ENCODE results near the gene TMEM101.
A peak's percentile ranks its signal among the peaks of the same experiment; 100 is the strongest.

Gene TMEM101

GRCh38 chr17:44010966-44011647 is 3.7 kb downstream of the TMEM101 start:
- no peak overlapping the region for H3K9ac ChIP-seq (ENCODE audit: insufficient read length, low read depth)
- peaks cover 2% of the 10 kb centered on the region for H3K4me1 ChIP-seq (ENCODE audit: insufficient read depth, insufficient read length)
- no peaks in the 10 kb centered on the region for H3K9me3 ChIP-seq (ENCODE audit: insufficient read depth, low read length)
- no peak for DNase-seq (ENCODE audit: low read depth, low spot score)
- H3K36me3 ChIP-seq (ENCODE audit: insufficient read depth, insufficient read length, low read length) = peaks cover 36% of the 10 kb centered on the region
- no peak overlapping the region for H3K4me3 ChIP-seq (ENCODE audit: insufficient read length, low read depth)
- TF ChIP-seq YY1 (IDR thresholded peaks at IDR 0.05; ENCODE audit: insufficient read depth, insufficient read length) (no peak), SUZ12 (IDR thresholded peaks at IDR 0.05; ENCODE audit: extremely low read depth, insufficient read depth, insufficient read length) (no peak), ZNF274 (IDR thresholded peaks at IDR 0.05; ENCODE audit: low read depth, low read length) (no peak)
- peaks cover 3% of the 10 kb centered on the region for H3K27me3 ChIP-seq (ENCODE audit: insufficient read depth, insufficient read length)

DNA sequence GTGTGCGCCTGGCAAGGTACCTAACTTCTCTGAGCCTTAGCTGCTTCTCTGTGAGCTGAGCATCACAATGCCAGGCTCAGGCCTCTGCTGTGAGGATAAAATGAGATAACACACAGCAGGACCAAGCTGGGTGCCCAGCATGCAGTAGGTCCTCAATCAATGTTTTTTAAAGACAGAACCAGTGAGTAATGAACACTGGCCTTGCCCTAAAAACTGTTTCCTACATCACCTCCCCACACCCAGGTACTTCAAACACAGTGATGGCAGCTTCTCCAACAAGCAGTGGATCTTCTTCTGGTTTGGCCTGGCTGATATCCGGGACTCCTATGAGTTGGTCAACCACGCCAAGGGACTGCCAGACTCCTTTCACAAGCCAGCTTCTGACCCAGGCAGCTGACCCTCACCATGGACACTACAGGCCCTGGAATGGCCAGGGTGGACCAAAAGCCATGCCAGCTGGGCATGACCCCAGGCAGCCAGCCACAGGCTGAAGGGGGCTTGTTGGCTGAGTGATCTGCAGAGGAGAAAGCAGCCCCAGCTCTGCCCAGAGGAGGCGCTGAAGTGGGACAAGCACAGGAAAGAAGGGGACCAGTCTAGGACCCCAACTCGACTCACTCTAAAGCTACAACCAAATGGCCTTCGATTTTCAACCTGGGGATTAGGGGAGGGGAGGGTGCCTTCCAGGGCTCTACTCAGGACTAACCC is 6.4 kb downstream of the TMEM101 start:
- no peaks in the 10 kb centered on the region for H3K9me3 ChIP-seq (ENCODE audit: insufficient read depth, low read length)
- peak overlapping the region; percentile 79 for H3K9ac ChIP-seq (ENCODE audit: insufficient read length, low read depth)
- TF ChIP-seq ZNF274 (IDR thresholded peaks at IDR 0.05; ENCODE audit: low read depth, low read length) (no peak), YY1 (IDR thresholded peaks at IDR 0.05; ENCODE audit: insufficient read depth, insufficient read length) (no peak), SUZ12 (IDR thresholded peaks at IDR 0.05; ENCODE audit: extremely low read depth, insufficient read depth, insufficient read length) (no peak)
- peaks cover 31% of the 10 kb centered on the region for H3K27me3 ChIP-seq (ENCODE audit: insufficient read depth, insufficient read length)
- peaks cover 36% of the 10 kb centered on the region for H3K36me3 ChIP-seq (ENCODE audit: insufficient read depth, insufficient read length, low read length)
- peak overlapping the region; percentile 50 for H3K4me3 ChIP-seq (ENCODE audit: insufficient read length, low read depth)
- DNase-seq (ENCODE audit: low read depth, low spot score) = no peak
- peaks cover 8% of the 10 kb centered on the region for H3K4me1 ChIP-seq (ENCODE audit: insufficient read depth, insufficient read length)

- no peak for TF ChIP-seq YY1 (IDR thresholded peaks at IDR 0.05; ENCODE audit: insufficient read depth, insufficient read length)
- TF ChIP-seq SUZ12 (IDR thresholded peaks at IDR 0.05; ENCODE audit: extremely low read depth, insufficient read depth, insufficient read length) = no peak
- TF ChIP-seq ZNF274 (IDR thresholded peaks at IDR 0.05; ENCODE audit: low read depth, low read length) = no peak
- peaks cover 29% of the 10 kb centered on the region for H3K36me3 ChIP-seq (ENCODE audit: insufficient read depth, insufficient read length, low read length)
- H3K9ac ChIP-seq (ENCODE audit: insufficient read length, low read depth) = peak overlapping the region; percentile 79
- no peaks in the 10 kb centered on the region for H3K9me3 ChIP-seq (ENCODE audit: insufficient read depth, low read length)
- no peak for DNase-seq (ENCODE audit: low read depth, low spot score)
- peaks cover 35% of the 10 kb centered on the region for H3K27me3 ChIP-seq (ENCODE audit: insufficient read depth, insufficient read length)
- peak overlapping the region; percentile 50 for H3K4me3 ChIP-seq (ENCODE audit: insufficient read length, low read depth)
- peaks cover 8% of the 10 kb centered on the region for H3K4me1 ChIP-seq (ENCODE audit: insufficient read depth, insufficient read length)
These were observed 7.2 kb downstream of the TMEM101 start for GRCh38 chr17:44007346-44008204.

DNA sequence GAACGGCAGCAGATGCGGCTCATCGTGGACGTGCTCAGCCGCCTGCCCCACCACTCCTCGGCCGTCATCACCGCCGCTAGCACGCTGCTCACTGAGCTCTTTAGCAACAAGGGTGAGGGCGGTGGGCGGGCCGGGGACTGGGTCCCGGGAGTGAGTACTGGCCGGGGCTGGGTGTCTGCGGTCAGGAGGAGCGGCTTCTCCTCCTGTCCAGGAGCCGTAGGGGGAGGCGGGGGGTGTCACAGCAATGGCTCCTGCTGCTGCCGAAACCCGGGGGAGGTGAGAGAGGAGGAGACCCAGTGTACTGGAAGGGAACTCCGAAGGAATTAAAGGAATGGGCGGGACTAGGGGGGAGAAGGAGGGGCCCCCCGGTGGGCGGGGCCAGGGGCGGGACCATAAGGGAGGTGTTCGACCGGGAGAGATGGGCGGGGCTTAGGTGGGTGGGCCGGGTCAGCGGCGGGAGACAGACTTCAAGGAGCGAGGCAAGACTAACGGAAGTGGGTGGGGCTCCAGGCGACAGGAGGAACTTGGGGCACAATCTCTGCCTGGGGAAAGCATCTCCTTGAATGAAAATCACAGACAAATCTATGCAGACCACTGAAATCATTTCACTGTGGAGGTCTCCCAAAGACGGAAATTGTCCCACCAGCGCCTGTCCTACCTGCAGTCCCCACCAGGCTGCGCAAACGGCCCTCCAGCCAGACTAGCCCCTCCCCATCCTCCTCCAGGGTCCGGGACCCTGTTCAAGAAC is 8.0 kb downstream of the TMEM101 start:
- H3K9me3 ChIP-seq (ENCODE audit: insufficient read depth, low read length) = no peaks in the 10 kb centered on the region
- H3K9ac ChIP-seq (ENCODE audit: insufficient read length, low read depth) = peak overlapping the region; percentile 81
- H3K36me3 ChIP-seq (ENCODE audit: insufficient read depth, insufficient read length, low read length) = peaks cover 21% of the 10 kb centered on the region
- peak; percentile 92 for DNase-seq (ENCODE audit: low read depth, low spot score)
- peaks cover 8% of the 10 kb centered on the region for H3K4me1 ChIP-seq (ENCODE audit: insufficient read depth, insufficient read length)
- H3K4me3 ChIP-seq (ENCODE audit: insufficient read length, low read depth) = peak overlapping the region; percentile 68
- TF ChIP-seq SUZ12 (IDR thresholded peaks at IDR 0.05; ENCODE audit: extremely low read depth, insufficient read depth, insufficient read length) (no peak), ZNF274 (IDR thresholded peaks at IDR 0.05; ENCODE audit: low read depth, low read length) (no peak), YY1 (IDR thresholded peaks at IDR 0.05; ENCODE audit: insufficient read depth, insufficient read length) (no peak)
- peaks cover 35% of the 10 kb centered on the region for H3K27me3 ChIP-seq (ENCODE audit: insufficient read depth, insufficient read length)

- peaks cover 8% of the 10 kb centered on the region for H3K4me1 ChIP-seq (ENCODE audit: insufficient read depth, insufficient read length)
- H3K9me3 ChIP-seq (ENCODE audit: insufficient read depth, low read length) = no peaks in the 10 kb centered on the region
- TF ChIP-seq ZNF274 (IDR thresholded peaks at IDR 0.05; ENCODE audit: low read depth, low read length) (no peak), SUZ12 (IDR thresholded peaks at IDR 0.05; ENCODE audit: extremely low read depth, insufficient read depth, insufficient read length) (no peak), YY1 (IDR thresholded peaks at IDR 0.05; ENCODE audit: insufficient read depth, insufficient read length) (no peak)
- peak overlapping the region; percentile 81 for H3K9ac ChIP-seq (ENCODE audit: insufficient read length, low read depth)
- H3K27me3 ChIP-seq (ENCODE audit: insufficient read depth, insufficient read length) = peaks cover 35% of the 10 kb centered on the region
- H3K4me3 ChIP-seq (ENCODE audit: insufficient read length, low read depth) = peak overlapping the region; percentile 68
- DNase-seq (ENCODE audit: low read depth, low spot score) = no peak
- H3K36me3 ChIP-seq (ENCODE audit: insufficient read depth, insufficient read length, low read length) = peaks cover 16% of the 10 kb centered on the region
These were observed 8.5 kb downstream of the TMEM101 start for GRCh38 chr17:44006272-44006597.

- peaks cover 12% of the 10 kb centered on the region for H3K36me3 ChIP-seq (ENCODE audit: insufficient read depth, insufficient read length, low read length)
- peak overlapping the region; percentile 68 for H3K4me3 ChIP-seq (ENCODE audit: insufficient read length, low read depth)
- peaks cover 8% of the 10 kb centered on the region for H3K4me1 ChIP-seq (ENCODE audit: insufficient read depth, insufficient read length)
- DNase-seq (ENCODE audit: low read depth, low spot score) = no peak
- peak; percentile 36 for TF ChIP-seq SUZ12 (IDR thresholded peaks at IDR 0.05; ENCODE audit: extremely low read depth, insufficient read depth, insufficient read length)
- no peak for TF ChIP-seq YY1 (IDR thresholded peaks at IDR 0.05; ENCODE audit: insufficient read depth, insufficient read length)
- H3K9ac ChIP-seq (ENCODE audit: insufficient read length, low read depth) = peak overlapping the region; percentile 81
- H3K27me3 ChIP-seq (ENCODE audit: insufficient read depth, insufficient read length) = peaks cover 35% of the 10 kb centered on the region
- H3K9me3 ChIP-seq (ENCODE audit: insufficient read depth, low read length) = no peaks in the 10 kb centered on the region
These were observed 9.1 kb downstream of the TMEM101 start for GRCh38 chr17:44005527-44006271.

Measured in NT2/D1 (cell line).